ENCODE data around the gene NRIP1.

The NRIP1 gene

GRCh38 chr21:15023776-15024175, 41.0 kb downstream of the NRIP1 start:
- Histone ChIP-seq H3K4me3 (ENCODE audit: insufficient read depth, low read length, poor library complexity, severe bottlenecking) (no peak overlapping the region), H3F3A (ENCODE audit: insufficient read depth) (no peaks in the 10 kb centered on the region), H3K9ac (ENCODE audit: low read length) (no peak overlapping the region), H3K4me2 (ENCODE audit: low read depth, low read length, poor library complexity, severe bottlenecking) (no peak overlapping the region), H3K79me2 (ENCODE audit: insufficient read depth, low read length) (no peaks in the 10 kb centered on the region), H2AFZ (ENCODE audit: low read depth, low read length, severe bottlenecking) (no peak overlapping the region), H4K20me1 (ENCODE audit: low read depth, low read length) (no peaks in the 10 kb centered on the region), H3K9me2 (replicated peaks; ENCODE audit: insufficient read depth, low read length) (no peaks in the 10 kb centered on the region), H3K36me3 (ENCODE audit: low read length) (no peaks in the 10 kb centered on the region), H3K27me3 (ENCODE audit: low read length) (no peaks in the 10 kb centered on the region), H3K9me3 (ENCODE audit: insufficient read depth, low read length) (no peaks in the 10 kb centered on the region), H3K27ac (ENCODE audit: low read depth, low read length) (no peak overlapping the region)
- TF ChIP-seq CTCF (IDR thresholded peaks at IDR 0.05; ENCODE audit: insufficient read depth, low read length, poor library complexity, severe bottlenecking) (no peak), EZH2phosphoT487 (conservative IDR thresholded peaks at IDR 0.05; ENCODE audit: low read length) (no peak)

GRCh38 chr21:15022608-15023261, 42.1 kb downstream of the NRIP1 start:
- H3K9ac ChIP-seq (ENCODE audit: low read length) = no peak overlapping the region
- H2AFZ ChIP-seq (ENCODE audit: low read depth, low read length, severe bottlenecking) = no peak overlapping the region
- no peaks in the 10 kb centered on the region for H3K36me3 ChIP-seq (ENCODE audit: low read length)
- no peaks in the 10 kb centered on the region for H3K9me2 ChIP-seq (replicated peaks; ENCODE audit: insufficient read depth, low read length)
- H3K4me2 ChIP-seq (ENCODE audit: low read depth, low read length, poor library complexity, severe bottlenecking) = no peak overlapping the region
- TF ChIP-seq EZH2phosphoT487 (conservative IDR thresholded peaks at IDR 0.05; ENCODE audit: low read length) (no peak), CTCF (IDR thresholded peaks at IDR 0.05; ENCODE audit: insufficient read depth, low read length, poor library complexity, severe bottlenecking) (no peak)
- H3F3A ChIP-seq (ENCODE audit: insufficient read depth) = no peaks in the 10 kb centered on the region
- no peaks in the 10 kb centered on the region for H3K79me2 ChIP-seq (ENCODE audit: insufficient read depth, low read length)
- no peaks in the 10 kb centered on the region for H3K27me3 ChIP-seq (ENCODE audit: low read length)
- H3K4me3 ChIP-seq (ENCODE audit: insufficient read depth, low read length, poor library complexity, severe bottlenecking) = no peak overlapping the region
- no peak overlapping the region for H3K27ac ChIP-seq (ENCODE audit: low read depth, low read length)
- H4K20me1 ChIP-seq (ENCODE audit: low read depth, low read length) = no peaks in the 10 kb centered on the region
- no peaks in the 10 kb centered on the region for H3K9me3 ChIP-seq (ENCODE audit: insufficient read depth, low read length)

GRCh38 chr21:15020797-15021196, 44.0 kb downstream of the NRIP1 start:
- no peak overlapping the region for H3K9ac ChIP-seq (ENCODE audit: low read length)
- H3K9me2 ChIP-seq (replicated peaks; ENCODE audit: insufficient read depth, low read length) = no peaks in the 10 kb centered on the region
- H3K27ac ChIP-seq (ENCODE audit: low read depth, low read length) = no peak overlapping the region
- H3K27me3 ChIP-seq (ENCODE audit: low read length) = no peaks in the 10 kb centered on the region
- no peak overlapping the region for H3K4me3 ChIP-seq (ENCODE audit: insufficient read depth, low read length, poor library complexity, severe bottlenecking)
- TF ChIP-seq CTCF (IDR thresholded peaks at IDR 0.05; ENCODE audit: insufficient read depth, low read length, poor library complexity, severe bottlenecking) = no peak
- TF ChIP-seq EZH2phosphoT487 (conservative IDR thresholded peaks at IDR 0.05; ENCODE audit: low read length) = no peak
- no peak overlapping the region for H2AFZ ChIP-seq (ENCODE audit: low read depth, low read length, severe bottlenecking)
- no peaks in the 10 kb centered on the region for H3F3A ChIP-seq (ENCODE audit: insufficient read depth)
- H3K9me3 ChIP-seq (ENCODE audit: insufficient read depth, low read length) = no peaks in the 10 kb centered on the region
- H3K4me2 ChIP-seq (ENCODE audit: low read depth, low read length, poor library complexity, severe bottlenecking) = no peak overlapping the region
- no peaks in the 10 kb centered on the region for H4K20me1 ChIP-seq (ENCODE audit: low read depth, low read length)
- no peaks in the 10 kb centered on the region for H3K36me3 ChIP-seq (ENCODE audit: low read length)
- no peaks in the 10 kb centered on the region for H3K79me2 ChIP-seq (ENCODE audit: insufficient read depth, low read length)

Measured in SU-DHL-6 (cell line).